Hematopoietic multipotent progenitor cell treated with erythropoietin and hydrocortisone succinate and interleukin-3 and kit ligand, for 15 days (in vitro differentiated cells): Measurements from ENCODE around the gene LILRB3.
"Not testable (repeated sequence)": the region's sequence is repeated elsewhere in the genome, so short reads cannot be mapped to it uniquely, and the experiment has no call there.

Source experiments
- DNase-seq: peaks from one replicate; pipeline ENCODE4 v3.0.0-alpha.2; 2015; ENCODE audit warnings: low spot score

Gene LILRB3

DNA sequence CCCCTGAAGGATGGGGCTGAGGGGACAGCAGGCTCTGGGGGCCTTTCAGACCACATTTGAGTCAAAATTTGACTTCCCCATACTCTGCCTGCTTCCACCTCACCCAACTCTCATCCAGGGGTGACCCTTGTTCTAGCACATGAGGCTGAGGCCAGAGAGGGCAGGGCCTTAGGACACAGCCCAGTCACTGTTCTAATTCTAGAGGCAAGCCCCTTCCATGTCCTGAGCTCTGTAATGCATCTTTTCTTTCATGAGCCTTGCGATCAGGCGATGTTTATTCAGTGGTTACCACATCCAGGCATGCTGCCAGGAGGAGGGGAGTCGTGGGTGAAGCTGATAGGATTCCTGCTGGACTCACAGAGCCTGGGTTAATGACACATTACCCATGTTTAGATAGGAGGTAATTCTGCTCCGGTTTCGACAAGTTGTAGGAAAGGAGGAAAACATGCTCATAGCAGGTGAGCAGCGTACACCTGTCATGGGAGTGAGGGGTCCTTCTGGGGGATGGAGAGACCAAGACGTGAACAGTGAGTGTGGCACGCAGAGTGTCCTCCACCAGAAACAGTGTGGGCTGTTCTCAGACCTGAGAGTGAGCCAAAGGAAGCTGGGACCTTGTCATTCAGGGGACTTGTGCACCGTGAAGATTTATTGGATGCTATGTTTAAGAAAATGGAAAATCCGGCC is 12.9 kb downstream of the LILRB3 start:
- DNase-seq = peak; percentile 91

DNA sequence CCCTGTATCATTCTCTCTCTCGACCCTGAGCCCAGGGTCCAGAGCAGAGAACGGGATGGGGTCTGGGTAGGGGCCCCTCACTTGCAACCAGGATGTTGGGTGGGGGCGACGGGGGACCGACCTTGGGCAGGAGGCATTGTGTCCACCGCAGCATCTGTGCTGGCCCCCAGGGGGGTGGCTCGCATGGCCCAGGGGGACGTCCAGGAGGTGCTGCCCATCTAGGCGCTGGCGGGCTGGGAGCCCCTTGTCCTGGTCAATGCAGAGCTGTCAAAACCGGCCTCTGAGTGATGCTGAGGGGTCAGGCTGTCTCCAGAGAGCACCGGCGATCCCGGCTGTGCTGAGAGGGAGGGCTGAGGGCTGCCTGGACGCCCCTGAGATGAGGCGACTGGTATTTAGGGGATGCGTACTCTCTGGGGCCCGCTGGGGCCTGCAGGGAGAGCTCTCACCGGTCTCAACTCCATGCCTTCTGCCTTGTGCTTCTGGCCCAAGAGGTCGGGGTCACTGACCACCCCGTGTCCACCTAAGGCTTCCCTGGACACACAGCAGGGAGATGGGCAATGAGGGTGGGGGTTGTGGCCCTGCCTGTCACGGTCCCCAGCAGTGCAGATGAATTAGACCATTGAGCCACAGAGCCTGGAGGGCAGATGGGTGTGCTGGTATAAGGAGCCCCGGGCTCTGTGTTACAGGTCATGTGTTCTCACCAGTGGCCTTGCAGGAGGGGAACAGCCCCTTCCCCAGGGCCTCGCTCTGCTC is 13.6 kb downstream of the LILRB3 start:
- DNase-seq = no peak

DNA sequence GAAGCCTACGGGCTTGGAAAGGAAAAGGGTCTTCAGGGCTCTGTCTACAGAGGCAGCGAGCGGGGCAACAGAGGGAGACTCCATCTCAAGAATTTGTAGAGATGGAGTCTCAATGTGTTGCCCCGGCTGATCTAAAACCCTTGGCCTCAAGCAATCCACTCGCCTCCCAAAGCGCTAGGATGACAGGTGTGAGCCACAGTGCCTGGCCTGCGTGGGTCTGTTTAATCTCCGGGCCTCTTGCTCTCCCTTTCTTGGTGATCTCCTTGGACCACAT is 14.1 kb downstream of the LILRB3 start:
- no peak for DNase-seq

DNA sequence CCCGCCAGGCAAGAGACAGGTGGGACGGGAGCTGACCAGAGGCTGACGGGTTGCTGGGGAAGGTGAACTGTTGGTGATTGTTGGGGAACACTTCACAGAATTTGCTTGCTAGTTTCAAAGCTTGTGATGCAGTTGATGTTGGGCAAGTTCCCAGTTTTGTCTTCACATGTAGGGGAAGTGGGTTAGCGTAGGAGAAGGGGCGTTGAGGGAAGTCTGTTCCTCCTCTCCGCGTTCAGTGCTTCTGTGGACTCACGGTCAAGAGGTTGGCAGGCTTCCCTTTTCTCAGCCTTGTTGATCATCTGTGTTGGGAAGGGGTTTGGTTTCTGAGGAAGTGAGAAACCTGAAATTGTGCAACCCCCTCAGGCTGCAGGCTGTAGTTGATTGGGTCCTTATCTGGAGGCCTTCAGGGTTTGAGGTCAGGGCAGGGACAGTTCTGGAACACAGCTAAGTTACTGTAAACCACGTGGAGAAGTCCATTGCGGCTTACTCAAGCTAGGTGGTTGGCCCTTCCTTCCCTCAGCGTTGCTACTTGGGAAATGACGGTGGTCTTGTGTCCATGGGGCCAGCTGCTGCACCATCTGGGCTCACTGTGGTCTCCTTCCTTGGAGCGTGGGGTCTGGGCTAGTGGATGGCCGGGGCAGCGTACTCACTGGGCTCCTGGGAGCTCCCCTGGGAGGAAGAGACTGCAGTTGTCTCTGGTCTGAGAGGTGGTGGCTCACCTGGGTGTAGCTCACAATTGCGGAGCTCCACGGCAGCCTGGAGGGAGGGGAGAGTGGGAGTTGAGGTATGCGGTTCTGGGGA is 14.6 kb downstream of the LILRB3 start:
- DNase-seq = peak; percentile 64

DNA sequence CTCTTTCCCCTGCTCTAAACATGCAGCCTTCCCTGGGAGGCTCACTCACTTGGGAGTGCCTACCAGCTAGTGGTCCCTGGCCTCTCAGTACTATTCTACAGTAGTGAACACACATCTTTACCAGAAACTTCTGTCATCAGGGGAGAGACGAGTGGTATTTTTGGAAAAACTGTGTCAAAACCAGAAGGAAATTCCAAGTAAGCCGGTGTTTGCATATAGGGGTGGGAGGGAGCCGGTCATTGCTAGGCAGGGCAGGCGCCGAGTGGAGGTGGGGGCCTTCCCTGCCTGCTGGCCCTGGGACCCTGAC is 15.2 kb downstream of the LILRB3 start:
- DNase-seq = no peak

DNA sequence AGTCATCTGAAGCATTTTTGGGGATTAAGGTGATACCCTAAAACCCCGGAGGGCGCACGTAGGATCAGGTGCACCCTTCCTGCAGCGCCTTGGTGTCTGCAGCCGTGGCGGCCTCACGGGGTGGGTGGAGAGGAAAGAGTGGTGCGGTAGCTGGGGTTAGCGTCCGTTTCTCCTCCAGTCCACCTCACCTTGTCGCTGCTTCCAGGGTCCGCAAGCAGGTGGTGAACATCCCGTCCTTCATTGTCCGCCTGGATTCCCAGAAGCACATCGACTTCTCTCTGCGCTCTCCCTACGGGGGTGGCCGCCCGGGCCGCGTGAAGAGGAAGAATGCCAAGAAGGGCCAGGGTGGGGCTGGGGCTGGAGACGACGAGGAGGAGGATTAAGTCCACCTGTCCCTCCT is 15.6 kb downstream of the LILRB3 start:
- not testable (repeated sequence) for DNase-seq

DNA sequence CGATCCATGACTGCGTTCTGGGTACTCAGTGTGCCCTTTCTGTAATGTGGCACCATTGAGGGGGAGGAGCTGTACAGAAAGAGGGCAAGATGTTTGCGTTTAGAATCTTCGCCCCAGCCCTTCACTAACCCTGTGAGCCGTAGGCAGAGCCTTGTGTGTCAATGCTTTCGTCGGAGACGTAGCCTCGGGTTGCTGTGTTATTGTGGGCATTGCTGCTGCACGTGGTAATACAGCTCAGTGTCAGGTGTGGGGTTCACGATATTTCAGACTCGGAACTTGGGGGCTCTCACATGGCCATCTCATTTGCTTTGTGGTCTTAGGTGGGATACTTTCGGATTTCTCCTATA is 16.0 kb downstream of the LILRB3 start:
- no peak for DNase-seq

DNA sequence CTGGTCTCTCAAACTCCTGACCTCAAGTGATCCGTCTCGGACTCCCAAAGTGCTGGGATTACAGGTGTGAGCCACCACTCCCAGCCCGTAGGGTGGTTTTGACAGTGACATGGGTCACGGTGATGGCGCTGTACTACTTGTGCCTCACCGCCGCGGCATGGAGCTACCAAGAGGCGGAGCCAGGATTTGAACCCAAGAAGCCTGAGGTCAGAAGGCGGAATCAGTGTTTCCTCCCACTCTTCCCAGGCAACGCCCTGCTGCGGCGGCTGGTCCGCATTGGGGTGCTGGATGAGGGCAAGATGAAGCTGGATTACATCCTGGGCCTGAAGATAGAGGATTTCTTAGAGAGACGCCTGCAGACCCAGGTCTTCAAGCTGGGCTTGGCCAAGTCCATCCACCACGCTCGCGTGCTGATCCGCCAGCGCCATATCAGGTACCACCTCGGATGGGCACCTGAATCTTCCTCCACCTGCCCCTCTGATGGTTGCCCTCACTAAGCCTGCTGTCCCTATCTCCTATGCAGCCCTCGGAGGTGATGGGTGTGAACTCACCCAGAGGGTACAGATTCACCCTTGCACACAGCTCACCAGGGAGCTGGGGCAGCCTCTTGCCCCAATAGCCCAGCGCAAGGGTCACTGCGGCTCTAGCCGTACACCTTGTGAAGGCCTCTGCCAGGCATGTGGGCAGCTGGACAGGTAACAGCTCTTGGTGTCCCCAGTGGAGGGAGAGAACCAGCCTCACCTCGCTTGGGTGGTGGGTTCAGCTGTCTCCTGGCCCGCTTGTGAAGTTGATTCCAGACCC is 16.6 kb downstream of the LILRB3 start:
- no peak for DNase-seq

DNA sequence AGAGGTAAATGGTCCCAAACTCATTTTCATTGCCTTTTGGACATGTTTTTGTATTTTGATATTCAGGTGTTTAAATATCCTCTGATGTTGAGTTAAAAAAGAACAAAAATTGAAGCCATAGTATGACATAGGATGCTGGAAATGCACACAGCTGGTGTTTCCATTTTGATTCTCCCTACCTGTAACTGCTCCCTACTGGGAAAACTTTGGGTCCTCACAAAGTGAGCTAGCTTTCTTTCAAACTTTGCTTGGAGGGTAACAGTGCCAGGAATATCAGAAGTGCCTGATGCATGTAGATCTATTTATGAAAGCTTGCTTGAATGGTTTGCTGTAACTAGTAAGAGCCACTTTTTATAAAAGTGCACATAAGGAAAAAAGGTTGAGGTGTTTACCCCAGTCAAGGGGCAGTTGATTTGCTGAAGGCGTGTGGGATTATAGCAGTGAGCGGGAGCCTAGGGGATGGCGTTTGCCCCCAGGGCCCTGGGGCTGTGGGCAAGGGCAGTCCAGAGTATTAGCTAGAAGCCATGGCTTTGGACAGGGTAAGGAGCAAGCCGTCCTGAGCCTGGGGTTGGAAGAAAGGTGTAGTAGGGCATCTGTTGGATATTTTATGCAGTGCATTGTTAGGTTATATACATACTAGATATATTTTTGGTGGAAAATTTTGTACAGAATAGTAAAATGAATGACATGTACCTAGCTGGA is 17.9 kb downstream of the LILRB3 start:
- no peak for DNase-seq

DNA sequence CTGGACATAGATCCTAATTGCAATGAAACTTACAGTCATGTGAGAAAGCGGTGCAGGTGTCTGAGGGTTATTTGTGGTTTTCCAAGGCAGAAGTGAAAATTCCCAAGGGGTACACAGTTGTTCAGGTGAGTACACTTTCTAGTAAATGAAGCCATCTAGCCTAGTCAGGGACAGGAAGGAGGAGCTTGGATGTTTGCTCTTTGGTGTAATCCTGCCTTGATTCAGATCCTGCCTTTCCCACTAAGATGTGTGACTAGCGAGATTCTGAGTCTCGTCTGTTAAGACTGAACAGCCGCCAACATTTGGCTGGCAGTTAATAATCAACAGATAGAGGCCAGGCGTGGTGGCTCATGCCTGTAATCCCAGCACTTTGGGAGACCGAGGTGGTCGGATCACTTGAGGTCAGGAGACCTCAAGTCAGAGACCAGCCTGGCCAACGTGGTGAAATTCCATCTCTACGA is 19.6 kb downstream of the LILRB3 start:
- no peak for DNase-seq

DNA sequence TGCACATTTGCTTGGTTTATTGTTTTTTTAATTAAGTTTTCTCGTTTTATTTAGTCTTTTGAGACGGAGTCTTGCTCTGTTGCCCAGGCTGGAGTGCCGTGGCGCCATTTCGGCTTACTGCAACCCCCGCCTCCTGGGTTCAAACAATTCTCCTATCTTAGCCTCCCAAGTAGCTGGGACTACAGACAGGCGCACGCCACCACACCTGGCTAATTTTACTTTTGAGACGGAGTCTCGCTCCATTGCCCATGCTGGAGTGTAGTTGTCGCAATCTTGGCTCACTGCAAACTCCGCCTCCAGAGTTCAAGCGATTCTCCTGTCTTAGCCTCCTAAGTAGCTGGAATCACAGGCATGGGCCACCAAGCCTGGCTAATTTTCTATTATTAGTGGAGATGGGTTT is 20.8 kb downstream of the LILRB3 start:
- DNase-seq = no peak

DNA sequence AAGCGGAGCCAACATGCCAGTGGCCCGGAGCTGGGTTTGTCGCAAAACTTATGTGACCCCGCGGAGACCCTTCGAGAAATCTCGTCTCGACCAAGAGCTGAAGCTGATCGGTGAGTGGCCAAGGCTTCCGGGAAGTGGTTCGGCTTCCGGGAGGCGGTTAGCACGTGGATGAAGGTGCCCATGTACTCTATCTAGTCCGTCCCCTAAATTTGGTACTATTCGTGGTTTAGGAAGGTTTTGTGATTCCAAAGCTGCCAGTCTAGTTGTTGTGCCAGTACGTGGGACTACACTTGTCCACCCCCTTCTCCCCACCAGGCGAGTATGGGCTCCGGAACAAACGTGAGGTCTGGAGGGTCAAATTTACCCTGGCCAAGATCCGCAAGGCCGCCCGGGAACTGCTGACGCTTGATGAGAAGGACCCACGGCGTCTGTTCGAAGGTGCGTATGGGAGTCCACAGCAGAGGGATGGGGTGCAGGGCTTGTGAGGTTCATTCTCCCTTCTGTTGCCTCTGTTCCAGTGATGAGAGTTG is 21.6 kb downstream of the LILRB3 start:
- peak; percentile 26 for DNase-seq

DNA sequence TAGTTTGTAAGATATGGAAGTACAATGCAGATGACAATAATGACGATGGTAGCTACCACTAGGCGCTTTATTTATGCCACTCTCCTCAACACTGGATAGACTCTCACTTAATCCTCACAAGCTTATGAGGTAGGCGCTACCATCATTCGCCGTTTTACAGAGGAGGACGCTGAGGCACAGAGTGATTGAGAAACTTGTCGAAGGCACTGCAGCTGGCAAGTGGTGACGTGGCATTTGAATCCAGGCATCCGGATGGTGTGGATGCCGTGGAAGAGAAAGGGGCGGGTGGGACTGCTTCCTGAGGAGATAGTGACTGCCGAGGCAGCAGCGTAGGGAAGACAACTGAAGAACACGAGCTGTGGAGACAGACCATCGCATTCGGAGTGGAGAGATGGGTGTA is 23.4 kb downstream of the LILRB3 start:
- no peak for DNase-seq

DNA sequence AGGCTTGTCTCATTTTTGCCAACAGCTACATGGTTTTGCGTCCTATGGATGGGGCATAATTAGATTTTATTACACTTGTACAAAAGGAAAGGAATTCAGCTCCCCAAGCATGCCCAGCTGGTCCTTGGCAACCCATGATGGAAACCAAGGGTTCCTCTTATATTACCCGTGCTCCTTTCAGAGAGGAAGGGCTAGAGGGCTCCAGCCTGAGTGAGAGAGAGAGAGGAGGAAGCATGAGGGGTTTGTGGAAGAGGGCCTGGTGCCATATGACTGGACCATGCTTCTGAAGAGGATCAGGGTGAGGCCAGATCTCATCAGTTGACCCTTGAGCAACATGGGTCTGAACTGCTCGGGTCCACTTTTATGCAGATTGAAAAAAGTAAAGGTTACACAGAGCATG is 25.7 kb downstream of the LILRB3 start:
- no peak for DNase-seq

DNA sequence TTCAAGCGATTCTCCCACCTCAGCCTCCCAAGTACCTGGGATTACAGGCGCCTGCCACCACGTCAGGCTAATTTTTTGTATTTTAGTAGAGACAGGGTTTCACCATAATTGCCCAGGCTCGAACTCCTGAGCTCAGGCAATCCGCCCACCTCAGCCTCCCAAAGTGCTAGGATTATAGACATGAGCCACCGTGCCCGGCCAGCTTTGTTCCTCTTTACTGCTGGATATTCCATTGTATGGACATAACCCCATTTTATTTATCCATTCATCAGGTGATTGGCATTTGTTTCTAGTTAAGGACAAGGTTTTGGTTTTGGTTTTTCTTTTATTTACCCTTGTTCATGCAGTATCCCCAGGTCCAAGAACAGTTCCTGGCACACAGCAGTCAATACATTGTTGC is 26.3 kb downstream of the LILRB3 start:
- DNase-seq = no peak

DNA sequence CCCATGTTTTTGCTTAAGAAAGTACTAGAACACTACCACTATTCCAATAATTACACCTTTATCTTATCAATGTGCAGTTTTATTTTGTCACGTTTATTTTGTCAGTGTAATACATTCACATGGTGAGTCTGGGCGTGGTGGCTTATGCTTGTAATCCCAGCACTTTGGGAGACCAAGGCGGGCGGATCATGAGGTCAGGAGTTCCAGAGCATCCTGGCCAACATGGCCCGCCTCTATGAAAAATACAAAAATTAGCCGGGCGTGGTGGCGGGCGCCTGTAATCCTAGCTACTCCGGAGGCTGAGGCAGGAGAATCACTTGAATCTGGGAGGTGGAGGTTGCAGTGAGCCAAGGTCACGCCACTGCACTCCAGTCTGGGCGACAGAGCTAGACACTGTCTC is 28.3 kb downstream of the LILRB3 start:
- DNase-seq = not testable (repeated sequence)

DNA sequence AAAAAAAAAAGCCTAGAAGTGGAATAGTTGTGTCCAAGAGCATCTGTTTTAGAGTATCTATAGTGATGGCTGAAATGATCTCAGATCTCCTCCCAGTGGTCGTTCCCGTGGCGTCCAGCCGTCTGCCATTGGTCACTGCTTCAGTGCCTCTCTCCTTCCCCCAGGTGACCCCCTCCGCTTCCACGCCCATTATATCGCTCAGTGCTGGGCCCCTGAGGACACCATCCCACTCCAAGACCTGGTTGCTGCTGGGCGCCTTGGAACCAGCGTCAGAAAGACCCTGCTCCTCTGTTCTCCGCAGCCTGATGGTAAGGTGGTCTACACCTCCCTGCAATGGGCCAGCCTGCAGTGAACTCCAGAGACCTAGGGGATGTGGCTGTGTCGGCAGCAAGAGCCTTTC is 29.8 kb downstream of the LILRB3 start:
- no peak for DNase-seq

DNA sequence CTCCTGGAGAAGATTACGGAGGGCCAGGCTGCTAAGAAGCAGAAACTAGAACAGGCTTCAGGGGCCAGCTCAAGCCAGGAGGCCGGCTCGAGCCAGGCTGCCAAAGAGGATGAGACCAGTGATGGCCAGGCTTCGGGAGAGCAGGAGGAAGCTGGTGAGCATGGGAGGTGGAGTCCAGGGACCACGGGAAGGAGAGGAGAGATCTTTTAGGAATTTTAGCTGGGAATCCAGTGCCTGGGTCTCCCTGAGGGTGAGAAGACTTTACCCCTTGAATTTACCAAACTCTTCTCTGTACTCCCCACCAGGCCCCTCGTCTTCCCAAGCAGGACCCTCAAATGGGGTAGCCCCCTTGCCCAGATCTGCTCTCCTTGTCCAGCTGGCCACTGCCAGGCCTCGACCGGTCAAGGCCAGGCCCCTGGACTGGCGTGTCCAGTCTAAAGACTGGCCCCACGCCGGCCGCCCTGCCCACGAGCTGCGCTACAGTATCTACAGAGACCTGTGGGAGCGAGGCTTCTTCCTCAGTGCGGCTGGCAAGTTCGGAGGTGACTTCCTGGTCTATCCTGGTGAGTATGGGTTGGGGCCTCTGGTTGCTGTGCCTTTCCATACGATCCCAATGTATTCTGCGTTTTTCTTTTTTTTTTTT is 30.9 kb downstream of the LILRB3 start:
- no peak for DNase-seq

DNA sequence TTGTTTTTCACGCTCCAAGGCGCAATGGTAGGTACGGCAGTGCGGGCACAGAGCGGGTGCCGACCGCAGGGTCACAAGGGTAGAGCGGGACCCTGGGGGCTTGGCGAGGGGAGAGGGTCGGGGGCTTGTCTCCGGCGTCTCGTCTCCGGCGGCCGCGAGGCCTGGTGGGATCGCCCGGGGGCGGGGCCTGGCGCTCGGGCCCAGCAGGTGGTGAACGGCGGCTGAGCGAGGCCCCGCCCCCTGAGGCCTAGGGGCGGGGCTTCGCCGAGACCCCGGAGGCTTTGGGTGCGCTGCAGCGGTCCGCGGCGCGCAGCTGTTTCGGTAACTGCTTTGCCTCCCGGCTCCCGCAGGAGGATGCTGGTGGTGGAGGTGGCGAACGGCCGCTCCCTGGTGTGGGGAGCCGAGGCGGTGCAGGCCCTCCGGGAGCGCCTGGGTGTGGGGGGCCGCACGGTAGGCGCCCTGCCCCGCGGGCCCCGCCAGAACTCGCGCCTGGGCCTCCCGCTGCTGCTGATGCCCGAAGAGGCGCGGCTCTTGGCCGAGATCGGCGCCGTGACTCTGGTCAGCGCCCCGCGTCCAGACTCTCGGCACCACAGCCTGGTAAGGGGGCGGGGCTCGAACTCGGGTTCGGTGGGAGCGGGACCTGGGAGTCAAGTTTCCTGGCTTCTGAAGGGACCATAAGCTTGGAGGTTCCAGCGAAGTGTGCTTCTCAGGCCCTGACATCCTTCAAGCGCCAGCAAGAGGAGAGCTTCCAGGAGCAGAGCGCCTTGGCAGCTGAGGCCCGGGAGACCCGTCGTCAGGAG is 31.6 kb downstream of the LILRB3 start, which contains the start of gene TSEN34:
TSEN34 (plus strand) TSS at position 298 of the 800 bp plus-strand sequence; CDS start at position 355, 57 bp downstream.
- peak; percentile 89 for DNase-seq

DNA sequence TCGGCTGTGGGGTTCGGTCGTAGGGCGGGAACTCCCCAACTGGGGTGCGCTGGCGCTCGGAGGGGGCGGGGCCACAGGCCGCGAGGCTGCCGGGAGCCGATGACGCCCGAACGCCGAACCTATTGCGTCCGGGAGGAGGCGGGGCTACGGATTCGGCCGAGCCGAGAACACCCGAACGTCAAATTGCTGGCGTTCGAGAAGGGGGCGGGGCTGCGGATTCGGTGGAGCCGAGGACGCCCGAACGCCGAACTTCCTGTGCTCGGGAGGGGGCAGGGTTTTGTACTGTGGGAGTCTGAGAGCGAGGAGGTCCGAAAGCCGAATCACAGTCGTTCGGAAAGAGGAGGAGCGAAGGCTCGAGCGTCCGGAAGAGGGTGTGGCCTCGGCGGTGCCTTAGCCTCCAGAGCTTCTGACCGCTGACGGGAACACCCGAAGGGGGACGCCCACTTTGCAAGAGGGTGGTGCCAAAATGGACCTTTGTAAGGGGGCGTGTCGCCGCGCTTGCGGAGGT is 32.2 kb downstream of the LILRB3 start:
- DNase-seq = peak; percentile 99
